OCI-LY3 (cell line): Measurements from ENCODE around the gene PTPRC.

ENCODE experiments used
- H2AFZ ChIP-seq: fragments of 200-600, 300-600 bp; shearing (Covaris generic); 2 replicates; pipeline ENCODE4 v1.6.0; 2014; ENCODE audit warnings: antibody characterized with exemption, low read depth, low read length
- H3K27ac ChIP-seq: fragments of 200-600, 300-600 bp; sonication (generic); 2 replicates; pipeline ENCODE4 v1.5.1; 2014; ENCODE audit warnings: mild to moderate bottlenecking, low read length, moderate library complexity, mixed read lengths
- H3K27me3 ChIP-seq: fragments of 200-600, 300-600 bp; sonication (generic); 2 replicates; pipeline ENCODE4 v1.6.1; 2014; ENCODE audit warnings: low read depth, low read length, mixed read lengths
- H3K36me3 ChIP-seq: fragments of 200-600, 300-600 bp; sonication (generic); replicated peaks from 2 replicates; pipeline ENCODE3; 2014; ENCODE audit warnings: low read depth, low read length, mixed read lengths
- H3K4me1 ChIP-seq: fragments of 300-600, 200-600 bp; sonication (generic); 2 replicates; pipeline ENCODE4 v1.6.1; 2014; ENCODE audit warnings: low read length, mixed read lengths
- H3K4me2 ChIP-seq: fragments of 200-600, 300-600 bp; sonication (generic); 2 replicates; pipeline ENCODE4 v1.6.1; 2014; ENCODE audit warnings: low read length, mixed read lengths
- H3K4me3 ChIP-seq: fragments of 300-600, 200-600 bp; sonication (generic); 2 replicates; pipeline ENCODE4 v1.5.1; 2014; ENCODE audit warnings: antibody characterized with exemption, mild to moderate bottlenecking, low read length, moderate library complexity
- H3K79me2 ChIP-seq: fragments of 300-600, 200-600 bp; shearing (Covaris generic); 2 replicates; pipeline ENCODE4 v1.6.1; 2014; ENCODE audit warnings: mild to moderate bottlenecking, low read length, mixed read lengths
- H3K9ac ChIP-seq: fragments of 300-600, 200-600 bp; shearing (Covaris generic); 2 replicates; pipeline ENCODE4 v1.6.0; 2014; ENCODE audit warnings: mild to moderate bottlenecking, low read length, moderate library complexity
- H3K9me3 ChIP-seq: fragments of 200-600, 300-600 bp; shearing (Covaris generic); 2 replicates; pipeline ENCODE4 v1.6.1; 2014; ENCODE audit warnings: low read length, mixed read lengths; ENCODE audit not compliant: insufficient read depth
- H4K20me1 ChIP-seq: fragments of 200-600, 300-600 bp; sonication (generic); 2 replicates; pipeline ENCODE4 v1.6.1; 2016; ENCODE audit warnings: low read length, mixed read lengths; ENCODE audit not compliant: insufficient read depth
- EZH2phosphoT487 ChIP-seq: fragments of 200-600 bp; shearing (Covaris generic); IDR thresholded peaks from 2 replicates; pipeline ENCODE4 v1.6.1; 2018; ENCODE audit warnings: antibody characterized with exemption, mixed run types, low read depth
- TF ChIP-seq, protein P1 (sequence below): fragments of 200-600, 300-600 bp; sonication (generic); IDR thresholded peaks from 2 replicates; pipeline ENCODE4 v1.5.1; 2014; ENCODE audit warnings: antibody characterized with exemption, low read length, low read depth

PTPRC gene

DNA sequence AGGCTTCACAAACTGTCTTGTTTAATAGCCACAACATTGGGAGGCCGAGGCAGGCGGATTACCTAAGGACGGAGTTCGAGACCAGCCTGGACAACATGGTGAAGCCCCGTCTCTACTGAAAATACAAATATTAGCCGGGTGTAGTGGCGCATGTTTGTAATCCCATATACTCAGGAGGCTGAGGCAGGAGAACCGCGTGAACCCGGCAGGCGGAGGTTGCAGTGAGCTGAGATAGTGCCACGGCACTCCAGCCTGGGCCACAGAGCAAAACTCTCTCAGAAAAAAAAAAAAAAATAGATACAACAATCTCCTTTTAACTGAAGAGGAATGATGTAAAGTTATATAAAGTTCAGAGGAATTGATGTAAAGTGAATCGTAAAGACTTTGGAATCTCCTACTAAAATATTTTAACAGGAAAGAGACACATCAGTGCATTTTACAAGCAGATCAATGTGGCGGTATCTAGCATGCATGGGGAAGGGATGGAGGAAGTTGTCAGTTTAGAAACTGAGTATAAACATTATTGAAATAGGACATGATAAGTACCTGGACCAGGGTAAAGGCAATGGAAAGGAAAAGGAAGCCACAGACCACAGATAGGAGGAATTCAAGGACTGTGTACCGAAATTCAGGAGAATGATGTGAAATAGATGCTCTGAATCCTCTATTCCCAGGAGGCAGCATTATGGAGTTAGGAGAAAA lies 41.5 kb downstream of the PTPRC start:
- no peaks in the 10 kb centered on the region for H3K27me3 ChIP-seq
- no peak overlapping the region for H2AFZ ChIP-seq
- H3K9ac ChIP-seq = no peak overlapping the region
- peaks cover 16% of the 10 kb centered on the region for H3K36me3 ChIP-seq
- H4K20me1 ChIP-seq = no peaks in the 10 kb centered on the region
- H3K4me1 ChIP-seq = peaks cover 92% of the 10 kb centered on the region
- H3K4me3 ChIP-seq = no peak overlapping the region
- H3K79me2 ChIP-seq = peaks cover 60% of the 10 kb centered on the region
- TF ChIP-seq, protein P1, sequence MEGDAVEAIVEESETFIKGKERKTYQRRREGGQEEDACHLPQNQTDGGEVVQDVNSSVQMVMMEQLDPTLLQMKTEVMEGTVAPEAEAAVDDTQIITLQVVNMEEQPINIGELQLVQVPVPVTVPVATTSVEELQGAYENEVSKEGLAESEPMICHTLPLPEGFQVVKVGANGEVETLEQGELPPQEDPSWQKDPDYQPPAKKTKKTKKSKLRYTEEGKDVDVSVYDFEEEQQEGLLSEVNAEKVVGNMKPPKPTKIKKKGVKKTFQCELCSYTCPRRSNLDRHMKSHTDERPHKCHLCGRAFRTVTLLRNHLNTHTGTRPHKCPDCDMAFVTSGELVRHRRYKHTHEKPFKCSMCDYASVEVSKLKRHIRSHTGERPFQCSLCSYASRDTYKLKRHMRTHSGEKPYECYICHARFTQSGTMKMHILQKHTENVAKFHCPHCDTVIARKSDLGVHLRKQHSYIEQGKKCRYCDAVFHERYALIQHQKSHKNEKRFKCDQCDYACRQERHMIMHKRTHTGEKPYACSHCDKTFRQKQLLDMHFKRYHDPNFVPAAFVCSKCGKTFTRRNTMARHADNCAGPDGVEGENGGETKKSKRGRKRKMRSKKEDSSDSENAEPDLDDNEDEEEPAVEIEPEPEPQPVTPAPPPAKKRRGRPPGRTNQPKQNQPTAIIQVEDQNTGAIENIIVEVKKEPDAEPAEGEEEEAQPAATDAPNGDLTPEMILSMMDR = no peak
- TF ChIP-seq EZH2phosphoT487 = no peak
- no peaks in the 10 kb centered on the region for H3K9me3 ChIP-seq
- peak overlapping the region; percentile 30 for H3K4me2 ChIP-seq
- peak overlapping the region; percentile 94 for H3K27ac ChIP-seq

DNA sequence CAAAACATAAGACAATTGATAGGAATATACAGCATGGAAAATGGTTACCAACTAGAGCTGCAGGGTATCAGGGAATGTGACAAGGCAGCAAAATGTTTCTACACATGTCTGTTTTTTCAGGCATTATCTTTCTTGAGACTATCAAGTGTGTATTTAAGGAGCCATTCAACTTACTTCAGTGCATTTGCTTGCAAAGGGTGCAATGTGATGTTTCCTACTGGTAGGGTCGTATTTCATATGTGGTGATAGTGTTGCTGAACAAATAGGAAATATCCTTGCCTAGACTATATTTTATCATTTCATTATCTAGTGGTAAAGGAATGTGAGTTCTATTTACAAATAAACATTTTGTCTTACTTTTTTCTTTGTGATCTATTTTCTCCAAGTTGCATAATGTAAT lies 42.4 kb downstream of the PTPRC start:
- H3K4me3 ChIP-seq = peak overlapping the region; percentile 5; the same call in 1 of the 2 replicates
- TF ChIP-seq, protein P1 = no peak
- H3K4me1 ChIP-seq = peaks cover 93% of the 10 kb centered on the region
- peaks cover 63% of the 10 kb centered on the region for H3K79me2 ChIP-seq
- no peak overlapping the region for H2AFZ ChIP-seq
- peaks cover 3% of the 10 kb centered on the region; the same call in 1 of the 2 replicates for H4K20me1 ChIP-seq
- H3K9ac ChIP-seq = peak overlapping the region; percentile 44
- peaks cover 7% of the 10 kb centered on the region for H3K36me3 ChIP-seq
- H3K9me3 ChIP-seq = no peaks in the 10 kb centered on the region
- no peaks in the 10 kb centered on the region for H3K27me3 ChIP-seq
- H3K27ac ChIP-seq = peak overlapping the region; percentile 94
- peak overlapping the region; percentile 58 for H3K4me2 ChIP-seq

DNA sequence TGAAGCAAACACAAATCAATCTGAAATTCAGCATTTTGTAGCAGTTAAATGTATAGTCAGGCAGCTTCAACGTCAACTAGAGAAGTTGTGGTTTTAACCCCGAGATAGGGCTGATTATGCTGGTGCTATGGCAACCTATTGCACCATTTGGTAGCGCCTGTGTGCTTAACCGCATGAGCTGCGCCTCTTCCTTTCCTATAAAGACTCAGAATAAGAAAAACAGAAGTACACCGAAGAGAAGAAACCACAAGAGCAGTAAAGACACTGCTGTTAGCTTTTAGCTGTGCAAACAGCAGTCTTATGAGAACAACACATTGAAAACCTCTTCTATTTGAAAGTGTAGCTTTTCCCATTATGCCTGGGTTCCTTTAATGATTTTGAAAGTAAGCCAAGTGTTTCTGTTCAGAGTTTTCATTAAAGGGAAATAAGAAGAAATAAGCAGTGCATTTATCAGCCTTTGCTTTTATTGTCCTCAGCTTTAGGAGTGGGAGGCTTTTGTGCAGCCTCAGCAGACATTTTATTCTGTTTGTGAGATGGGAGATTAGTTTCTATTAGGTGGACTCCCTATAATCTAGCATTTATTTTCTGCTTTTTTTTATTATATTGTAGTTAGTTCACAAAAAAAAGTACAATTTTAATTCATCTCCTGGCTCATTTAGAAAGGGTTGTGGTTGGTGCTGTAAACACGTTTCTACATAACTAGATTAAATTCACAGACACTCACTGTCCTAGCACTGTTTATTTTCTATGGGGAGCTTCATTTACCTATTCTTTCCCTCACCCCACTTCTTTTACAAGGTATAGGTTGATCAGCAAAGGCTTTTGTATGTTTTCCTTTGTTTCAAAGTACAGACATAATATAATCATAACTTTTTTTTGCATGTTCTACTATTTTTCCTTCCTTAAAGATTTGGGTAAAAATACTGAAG lies 43.3 kb downstream of the PTPRC start:
- Histone ChIP-seq H3K79me2 (peaks cover 63% of the 10 kb centered on the region), H3K9me3 (no peaks in the 10 kb centered on the region), H3K27ac (peak overlapping the region; percentile 94), H3K4me1 (peaks cover 84% of the 10 kb centered on the region), H3K36me3 (peaks cover 6% of the 10 kb centered on the region), H4K20me1 (peaks cover 8% of the 10 kb centered on the region; the same call in 1 of the 2 replicates), H3K9ac (peak overlapping the region; percentile 72), H2AFZ (no peak overlapping the region), H3K27me3 (no peaks in the 10 kb centered on the region), H3K4me3 (peak overlapping the region; percentile 49), H3K4me2 (peak overlapping the region; percentile 68)
- no peak for TF ChIP-seq EZH2phosphoT487
- TF ChIP-seq, protein P1 = no peak

DNA sequence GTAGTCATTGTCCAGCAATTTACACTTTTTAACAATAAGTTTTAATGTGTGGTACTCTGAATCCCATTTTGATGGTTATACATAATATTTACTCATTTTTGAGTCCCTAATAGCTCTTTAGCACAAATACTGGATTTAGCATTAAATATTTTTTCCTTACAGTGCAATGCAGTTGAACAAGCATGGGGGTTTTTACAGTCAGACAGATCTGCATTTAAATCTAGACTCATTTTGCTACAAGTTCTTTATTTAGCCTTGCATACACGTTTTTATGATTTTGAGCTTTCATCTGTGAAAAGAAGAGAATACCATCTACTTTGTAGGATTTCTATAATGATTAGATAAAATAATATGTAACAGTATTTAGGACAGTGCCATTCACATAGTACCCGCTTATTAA lies 44.0 kb downstream of the PTPRC start:
- Histone ChIP-seq H3K9me3 (no peaks in the 10 kb centered on the region), H3K9ac (peak overlapping the region; percentile 72), H3K36me3 (peaks cover 6% of the 10 kb centered on the region), H3K4me2 (peak overlapping the region; percentile 68), H3K4me3 (peak overlapping the region; percentile 49), H3K27ac (peak overlapping the region; percentile 94), H4K20me1 (peaks cover 9% of the 10 kb centered on the region; the same call in 1 of the 2 replicates), H3K27me3 (no peaks in the 10 kb centered on the region), H3K4me1 (peaks cover 77% of the 10 kb centered on the region), H2AFZ (no peak overlapping the region), H3K79me2 (peaks cover 62% of the 10 kb centered on the region)
- TF ChIP-seq, protein P1 = no peak
- TF ChIP-seq EZH2phosphoT487 = no peak
